Body of pancreas (tissue), 4 donors: ENCODE measurements around the gene ICE2.

ENCODE experiments used
- CTCF ChIP-seq, 7 experiments: fragments of 450-650 bp in 4 of 7; fragments of 200-600 bp in 3 of 7; sonication (generic) in 3 of 7; IDR thresholded peaks; one replicate each; pipeline ENCODE4 v1.5.1; 2016 to 2019; ENCODE audit warnings: antibody characterized with exemption in 7 of 7
- POLR2A ChIP-seq, 3 donors: fragments of 450-650 bp; IDR thresholded peaks; one replicate each; pipeline ENCODE4 v1.6.1; 2016; ENCODE audit warnings: antibody characterized with exemption in 3 of 3, mild to moderate bottlenecking in 2 of 3

- TF ChIP-seq CTCF (IDR thresholded peaks at IDR 0.05) (no peak), POLR2A (IDR thresholded peaks at IDR 0.05) (no peak)
Measured at GRCh38 chr15:60514261-60514881, 35.4 kb upstream of the ICE2 start.
